Measurements from ENCODE around the gene FEZ2. TPM values are rescaled to one million over a fixed set of nuclear protein-coding genes. Genes with fewer than 3 reads are reported as not detected.

The FEZ2 gene
- total and polyA plus RNA-seq, 9 of the 15 experiments (the other 6 are each of a cell fraction or from before 2014, with no cell fraction given) = 9.9 to 35.5 (median 20.1) TPM

GRCh38 chr2:36618381-36618780 is 20.4 kb upstream of the FEZ2 start (continued):
- TF ChIP-seq HES1 (IDR thresholded peaks at IDR 0.05; ENCODE audit: low read depth) (no peak), SIX5 (IDR thresholded peaks at IDR 0.05; ENCODE audit: borderline replicate concordance in 1 of 2, insufficient read depth in 1 of 2, low read depth in 1 of 2, low read length in 2 of 2) (peak; percentile 82 to 86), KLF10 (CRISPR knock-in tag; IDR thresholded peaks at IDR 0.05) (no peak), JUN (IDR thresholded peaks at IDR 0.05; ENCODE audit: borderline replicate concordance, low read depth, low read length) (no peak), JUN (CRISPR knock-in tag; IDR thresholded peaks at IDR 0.05; ENCODE audit: borderline replicate concordance) (no peak), DIDO1 (tag; IDR thresholded peaks at IDR 0.05; ENCODE audit: low read depth) (no peak), MBD2 (IDR thresholded peaks at IDR 0.05; ENCODE audit: borderline replicate concordance, low read depth) (peak; percentile 60; the same call in 1 of the 2 replicates), COPS2 (conservative IDR thresholded peaks at IDR 0.05) (no peak), ZNF324 (CRISPR knock-in tag; IDR thresholded peaks at IDR 0.05) (no peak), ATF1 (CRISPR knock-in tag; IDR thresholded peaks at IDR 0.05) (no peak), ATF1 (tag; IDR thresholded peaks at IDR 0.05) (peak; percentile 40; the same call in 1 of the 2 replicates), RHOXF2B (CRISPR knock-in tag; conservative IDR thresholded peaks at IDR 0.05) (no peak), MCM7 (IDR thresholded peaks at IDR 0.05) (no peak), ZBTB9 (CRISPR knock-in tag; IDR thresholded peaks at IDR 0.05) (no peak), GMEB1 (CRISPR knock-in tag; IDR thresholded peaks at IDR 0.05) (no peak), KAT8 (IDR thresholded peaks at IDR 0.05; ENCODE audit: low read depth) (no peak)
- TF ChIP-seq, protein P1, sequence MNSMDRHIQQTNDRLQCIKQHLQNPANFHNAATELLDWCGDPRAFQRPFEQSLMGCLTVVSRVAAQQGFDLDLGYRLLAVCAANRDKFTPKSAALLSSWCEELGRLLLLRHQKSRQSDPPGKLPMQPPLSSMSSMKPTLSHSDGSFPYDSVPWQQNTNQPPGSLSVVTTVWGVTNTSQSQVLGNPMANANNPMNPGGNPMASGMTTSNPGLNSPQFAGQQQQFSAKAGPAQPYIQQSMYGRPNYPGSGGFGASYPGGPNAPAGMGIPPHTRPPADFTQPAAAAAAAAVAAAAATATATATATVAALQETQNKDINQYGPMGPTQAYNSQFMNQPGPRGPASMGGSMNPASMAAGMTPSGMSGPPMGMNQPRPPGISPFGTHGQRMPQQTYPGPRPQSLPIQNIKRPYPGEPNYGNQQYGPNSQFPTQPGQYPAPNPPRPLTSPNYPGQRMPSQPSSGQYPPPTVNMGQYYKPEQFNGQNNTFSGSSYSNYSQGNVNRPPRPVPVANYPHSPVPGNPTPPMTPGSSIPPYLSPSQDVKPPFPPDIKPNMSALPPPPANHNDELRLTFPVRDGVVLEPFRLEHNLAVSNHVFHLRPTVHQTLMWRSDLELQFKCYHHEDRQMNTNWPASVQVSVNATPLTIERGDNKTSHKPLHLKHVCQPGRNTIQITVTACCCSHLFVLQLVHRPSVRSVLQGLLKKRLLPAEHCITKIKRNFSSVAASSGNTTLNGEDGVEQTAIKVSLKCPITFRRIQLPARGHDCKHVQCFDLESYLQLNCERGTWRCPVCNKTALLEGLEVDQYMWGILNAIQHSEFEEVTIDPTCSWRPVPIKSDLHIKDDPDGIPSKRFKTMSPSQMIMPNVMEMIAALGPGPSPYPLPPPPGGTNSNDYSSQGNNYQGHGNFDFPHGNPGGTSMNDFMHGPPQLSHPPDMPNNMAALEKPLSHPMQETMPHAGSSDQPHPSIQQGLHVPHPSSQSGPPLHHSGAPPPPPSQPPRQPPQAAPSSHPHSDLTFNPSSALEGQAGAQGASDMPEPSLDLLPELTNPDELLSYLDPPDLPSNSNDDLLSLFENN (IDR thresholded peaks at IDR 0.05; ENCODE audit: low read depth in 2 of 2, low read length in 2 of 2) = no peak
- TF ChIP-seq, protein P2, sequence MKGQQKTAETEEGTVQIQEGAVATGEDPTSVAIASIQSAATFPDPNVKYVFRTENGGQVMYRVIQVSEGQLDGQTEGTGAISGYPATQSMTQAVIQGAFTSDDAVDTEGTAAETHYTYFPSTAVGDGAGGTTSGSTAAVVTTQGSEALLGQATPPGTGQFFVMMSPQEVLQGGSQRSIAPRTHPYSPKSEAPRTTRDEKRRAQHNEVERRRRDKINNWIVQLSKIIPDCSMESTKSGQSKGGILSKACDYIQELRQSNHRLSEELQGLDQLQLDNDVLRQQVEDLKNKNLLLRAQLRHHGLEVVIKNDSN (CRISPR knock-in tag; IDR thresholded peaks at IDR 0.05) = peak; percentile 95
- TF ChIP-seq, protein P3, sequence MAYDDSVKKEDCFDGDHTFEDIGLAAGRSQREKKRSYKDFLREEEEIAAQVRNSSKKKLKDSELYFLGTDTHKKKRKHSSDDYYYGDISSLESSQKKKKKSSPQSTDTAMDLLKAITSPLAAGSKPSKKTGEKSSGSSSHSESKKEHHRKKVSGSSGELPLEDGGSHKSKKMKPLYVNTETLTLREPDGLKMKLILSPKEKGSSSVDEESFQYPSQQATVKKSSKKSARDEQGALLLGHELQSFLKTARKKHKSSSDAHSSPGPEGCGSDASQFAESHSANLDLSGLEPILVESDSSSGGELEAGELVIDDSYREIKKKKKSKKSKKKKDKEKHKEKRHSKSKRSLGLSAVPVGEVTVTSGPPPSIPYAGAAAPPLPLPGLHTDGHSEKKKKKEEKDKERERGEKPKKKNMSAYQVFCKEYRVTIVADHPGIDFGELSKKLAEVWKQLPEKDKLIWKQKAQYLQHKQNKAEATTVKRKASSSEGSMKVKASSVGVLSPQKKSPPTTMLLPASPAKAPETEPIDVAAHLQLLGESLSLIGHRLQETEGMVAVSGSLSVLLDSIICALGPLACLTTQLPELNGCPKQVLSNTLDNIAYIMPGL (CRISPR knock-in tag; IDR thresholded peaks at IDR 0.05) = no peak

All from K562 (cell line).